Nasal cavity respiratory epithelium epithelial cell of viscerocranial mucosa (primary cell): Measurements from ENCODE around the gene TBCCD1. TPM values are rescaled to one million over a fixed set of nuclear protein-coding genes. Genes with fewer than 3 reads are reported as not detected.

Experiments
- total RNA-seq: library from RNA; depleted of rRNA; stranded (reverse); fragments of >200 nt; gene quantifications from 2 replicates; pipeline ENCODE4 v1.2.3, GENCODE V29; 2014

The TBCCD1 gene, protein sequence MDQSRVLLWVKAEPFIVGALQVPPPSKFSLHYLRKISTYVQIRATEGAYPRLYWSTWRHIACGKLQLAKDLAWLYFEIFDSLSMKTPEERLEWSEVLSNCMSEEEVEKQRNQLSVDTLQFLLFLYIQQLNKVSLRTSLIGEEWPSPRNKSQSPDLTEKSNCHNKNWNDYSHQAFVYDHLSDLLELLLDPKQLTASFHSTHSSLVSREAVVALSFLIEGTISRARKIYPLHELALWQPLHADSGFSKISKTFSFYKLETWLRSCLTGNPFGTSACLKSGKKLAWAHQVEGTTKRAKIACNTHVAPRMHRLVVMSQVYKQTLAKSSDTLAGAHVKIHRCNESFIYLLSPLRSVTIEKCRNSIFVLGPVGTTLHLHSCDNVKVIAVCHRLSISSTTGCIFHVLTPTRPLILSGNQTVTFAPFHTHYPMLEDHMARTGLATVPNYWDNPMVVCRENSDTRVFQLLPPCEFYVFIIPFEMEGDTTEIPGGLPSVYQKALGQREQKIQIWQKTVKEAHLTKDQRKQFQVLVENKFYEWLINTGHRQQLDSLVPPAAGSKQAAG
- 15.1 and 21.2 TPM in 2 replicates for total RNA-seq

DNA sequence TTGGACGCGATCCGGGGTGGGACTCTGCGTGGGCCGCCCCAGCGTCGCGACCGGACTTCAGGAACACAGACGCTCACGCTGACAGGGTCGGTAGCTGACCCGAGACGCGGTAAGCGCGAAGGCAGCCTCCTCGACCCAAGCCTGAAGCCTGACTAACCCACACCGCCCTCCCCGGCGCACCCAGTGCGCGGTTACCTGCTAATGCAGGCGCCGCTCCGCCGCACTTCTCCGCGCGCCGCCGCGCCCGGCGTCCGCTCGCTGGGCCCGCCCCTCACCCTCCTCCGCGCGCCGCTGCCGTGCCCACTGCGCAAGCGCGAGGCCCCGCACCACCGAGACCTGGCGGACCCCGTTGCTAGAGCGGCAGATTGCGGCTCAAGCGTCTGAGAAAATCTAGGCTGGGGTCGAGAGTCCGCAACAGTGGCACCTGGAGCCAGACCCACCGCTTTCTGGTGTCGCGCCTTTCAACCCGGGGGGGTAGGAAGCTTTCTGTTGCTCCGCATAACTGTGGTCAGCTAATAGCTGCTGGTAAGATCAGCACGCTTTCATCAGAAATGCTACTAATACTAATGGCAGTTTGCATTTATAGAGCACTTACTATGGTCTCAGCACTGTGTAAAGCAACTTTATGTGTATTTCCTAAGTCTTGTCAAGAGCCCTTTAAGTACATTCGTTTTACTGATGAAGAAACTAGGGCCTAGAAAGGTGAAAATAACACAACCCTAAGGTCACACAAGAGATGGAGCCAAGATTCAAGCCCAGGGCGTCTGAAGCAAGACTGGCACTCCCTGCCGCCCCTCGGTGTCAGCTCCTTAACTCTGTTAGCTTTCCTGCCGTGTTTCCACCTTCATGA is at the start of gene TBCCD1:
TBCCD1 (minus strand) TSS at position 268 of the 850 bp plus-strand sequence. CDS start 3,010 bp downstream, outside the sequence.

DNA sequence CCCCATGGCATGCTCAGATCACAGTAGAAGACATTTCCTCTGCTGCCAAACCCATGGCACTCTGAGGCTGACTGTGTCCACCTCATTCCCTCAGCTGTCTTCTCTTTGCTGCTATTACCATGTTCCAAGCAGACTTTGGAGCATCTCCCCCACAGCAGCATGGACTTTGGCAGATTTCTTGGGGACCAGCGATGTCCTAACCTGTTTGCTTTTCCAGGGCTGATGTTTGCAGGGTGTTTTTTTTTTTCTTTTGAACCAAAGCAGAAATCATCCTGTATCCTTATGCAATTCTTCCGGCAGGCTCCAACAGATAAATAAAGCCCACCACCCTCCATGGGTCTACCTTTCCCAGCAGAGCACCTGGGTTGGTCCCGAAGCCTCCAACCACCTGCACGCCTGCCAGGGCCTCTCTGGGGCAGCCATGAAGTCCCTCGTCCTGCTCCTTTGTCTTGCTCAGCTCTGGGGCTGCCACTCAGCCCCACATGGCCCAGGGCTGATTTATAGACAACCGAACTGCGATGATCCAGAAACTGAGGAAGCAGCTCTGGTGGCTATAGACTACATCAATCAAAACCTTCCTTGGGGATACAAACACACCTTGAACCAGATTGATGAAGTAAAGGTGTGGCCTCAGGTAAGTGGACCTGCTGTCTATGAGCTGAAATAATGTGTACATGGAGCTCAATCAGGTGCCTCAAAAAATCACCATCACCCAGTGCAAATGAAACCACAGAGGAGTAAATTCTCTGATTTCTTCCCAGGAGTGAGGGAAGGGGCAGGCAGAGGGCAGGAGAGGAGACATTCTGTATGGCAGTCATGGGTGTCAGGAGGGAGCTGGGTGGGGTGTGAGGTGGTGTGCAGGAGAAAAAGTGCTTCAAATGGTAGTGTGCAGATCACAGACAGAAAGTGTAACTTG is 45.8 kb upstream of the TBCCD1 start, which contains the start of gene AHSG:
AHSG (plus strand) TSS at position 340 of the 916 bp plus-strand sequence; CDS start at position 422, 82 bp downstream.

DNA sequence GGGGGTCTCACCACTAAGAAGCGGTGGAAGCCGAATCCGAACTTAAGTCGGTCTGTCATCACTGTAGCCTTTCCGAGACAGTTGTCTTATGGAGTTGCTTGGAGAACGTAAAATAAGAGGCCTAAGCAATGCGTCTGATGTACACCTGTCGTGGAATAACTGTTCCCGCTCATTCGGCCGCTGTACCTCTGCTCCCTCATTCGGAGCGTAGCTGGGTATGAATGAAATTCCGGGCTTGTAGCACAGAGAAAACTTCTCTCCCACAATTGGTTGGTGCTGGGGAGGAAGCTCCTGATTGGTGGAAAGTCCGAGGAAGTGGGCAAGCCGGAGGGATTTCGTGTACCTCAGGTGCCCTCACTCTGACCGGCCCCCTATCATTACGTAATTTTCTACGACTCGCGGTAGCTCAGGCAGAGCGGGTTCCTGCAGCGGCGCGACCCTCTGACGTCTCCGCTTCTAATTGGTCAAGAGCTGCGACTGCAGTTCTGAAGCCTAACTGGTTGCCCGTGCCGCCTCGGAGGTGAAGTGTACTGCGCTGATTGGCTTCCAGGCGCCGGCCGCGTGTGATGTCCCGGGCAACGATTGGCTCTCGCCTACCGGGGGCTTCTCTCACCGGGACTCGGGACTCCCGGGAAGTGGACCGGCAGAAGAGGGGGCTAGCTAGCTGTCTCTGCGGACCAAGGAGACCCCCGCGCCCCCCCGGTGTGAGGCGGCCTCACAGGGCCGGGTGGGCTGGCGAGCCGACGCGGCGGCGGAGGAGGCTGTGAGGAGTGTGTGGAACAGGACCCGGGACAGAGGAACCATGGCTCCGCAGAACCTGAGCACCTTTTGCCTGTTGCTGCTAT is 3.2 kb upstream of the TBCCD1 start, which contains the start of gene DNAJB11:
DNAJB11 (plus strand) TSS at position 625 of the 845 bp plus-strand sequence; CDS start at position 803, 178 bp downstream.

DNA sequence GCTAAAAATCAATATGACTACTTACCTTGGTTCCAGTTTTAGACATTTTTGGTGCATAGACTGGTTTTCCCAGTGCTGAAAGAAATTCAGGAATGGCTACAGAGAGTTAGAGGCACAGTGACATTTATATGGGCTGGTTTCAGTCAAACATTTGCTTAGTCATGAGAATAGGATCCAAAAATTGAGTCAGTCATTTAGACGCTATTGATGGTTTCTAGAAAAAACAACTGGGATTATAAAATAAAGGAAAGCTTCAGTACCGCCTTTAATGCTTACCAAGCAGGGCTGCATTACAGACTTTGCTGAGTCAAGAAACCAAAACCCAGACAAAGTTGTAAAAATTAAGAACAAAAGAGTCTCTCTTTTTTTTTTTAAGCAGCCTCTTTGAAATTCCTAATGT is 22.9 kb downstream of the TBCCD1 start, which contains the start of gene CRYGS:
CRYGS (minus strand) TSS at position 100 of the 400 bp plus-strand sequence; CDS start at position 46, 54 bp downstream.

Other genes starting within 250 kb of the TBCCD1 start
- gene DGKG, start 205.1 kb downstream of the TBCCD1 start, total RNA-seq: 0.34 and 0.57 TPM in 2 replicates
- gene CRYGS, start 23.0 kb downstream of the TBCCD1 start, total RNA-seq: 0.34 and 1.2 TPM in 2 replicates
- 56.5 and 117 TPM in 2 replicates for gene DNAJB11, start 3.4 kb upstream of the TBCCD1 start, total RNA-seq
- gene AHSG, start 45.7 kb upstream of the TBCCD1 start, total RNA-seq: not detected in 2 replicates
- not detected in 2 replicates for gene FETUB, start 73.1 kb upstream of the TBCCD1 start, total RNA-seq
- not detected in 2 replicates for gene HRG, start 98.7 kb upstream of the TBCCD1 start, total RNA-seq
- not detected in 2 replicates for gene KNG1, start 150.0 kb upstream of the TBCCD1 start, total RNA-seq
- gene EIF4A2, start 216.2 kb upstream of the TBCCD1 start, total RNA-seq: 624 TPM in 2 replicates
- gene RFC4, start 239.1 kb upstream of the TBCCD1 start, total RNA-seq: 17.1 and 23.9 TPM in 2 replicates